H9 (cell line): ENCODE data around the gene MOB3C. TPM values are rescaled to one million over a fixed set of nuclear protein-coding genes. Genes with fewer than 3 reads are reported as not detected.

Experiments
- DNase-seq: peaks from one replicate; pipeline ENCODE4 v3.0.0-alpha.2; 2017
- H2AFZ ChIP-seq: one replicate; pipeline ENCODE4 v1.6.1; 2013; ENCODE audit warnings: mild to moderate bottlenecking, low read length, control low read depth, moderate library complexity
- H2AK5ac ChIP-seq: 2 replicates; pipeline ENCODE4 v1.6.1; 2013; ENCODE audit warnings: low read length, control low read depth, mixed read lengths; ENCODE audit not compliant: insufficient read length
- H2BK120ac ChIP-seq: one replicate; pipeline ENCODE4 v1.6.1; 2013; ENCODE audit warnings: low read depth, mild to moderate bottlenecking, low read length, control low read depth, inconsistent platforms; ENCODE audit not compliant: poor library complexity, severe bottlenecking
- H2BK12ac ChIP-seq: 2 replicates; pipeline ENCODE4 v1.6.1; 2013; ENCODE audit warnings: low read length, control low read depth, mixed read lengths, low read depth; ENCODE audit not compliant: insufficient read length
- H2BK15ac ChIP-seq: 2 replicates; pipeline ENCODE4 v1.6.1; 2013; ENCODE audit warnings: low read depth, low read length, control low read depth
- H2BK20ac ChIP-seq: one replicate; pipeline ENCODE4 v1.6.1; 2013; ENCODE audit warnings: low read depth, mild to moderate bottlenecking, low read length, control low read depth, inconsistent platforms; ENCODE audit not compliant: poor library complexity, severe bottlenecking
- H2BK5ac ChIP-seq: 2 replicates; pipeline ENCODE4 v1.6.1; 2013; ENCODE audit warnings: low read length, control low read depth, mixed read lengths; ENCODE audit not compliant: insufficient read length
- H3K14ac ChIP-seq: 2 replicates; pipeline ENCODE4 v1.6.1; 2013; ENCODE audit warnings: low read length, control low read depth; ENCODE audit not compliant: insufficient read depth
- H3K18ac ChIP-seq: 2 replicates; pipeline ENCODE4 v1.6.1; 2013; ENCODE audit warnings: low read depth, mild to moderate bottlenecking, mixed read lengths, low read length, control low read depth; ENCODE audit not compliant: insufficient read length
- H3K23ac ChIP-seq: 2 replicates; pipeline ENCODE4 v1.6.1; 2013; ENCODE audit warnings: low read length, control low read depth, mixed read lengths, low read depth; ENCODE audit not compliant: insufficient read length
- H3K23me2 ChIP-seq: 2 replicates; pipeline ENCODE4 v1.6.1; 2013; ENCODE audit warnings: low read depth, mild to moderate bottlenecking, mixed read lengths, low read length, control low read depth; ENCODE audit not compliant: insufficient read length, poor library complexity, severe bottlenecking
- H3K27ac ChIP-seq: 2 replicates; pipeline ENCODE4 v1.5.1; 2013; ENCODE audit warnings: low read length, control low read depth, mixed read lengths, low read depth; ENCODE audit not compliant: insufficient read length
- H3K27me3 ChIP-seq: 2 replicates; pipeline ENCODE4 v1.6.1; 2013; ENCODE audit warnings: low read length, control low read depth, inconsistent platforms; ENCODE audit not compliant: insufficient read depth
- H3K4ac ChIP-seq: 2 replicates; pipeline ENCODE4 v1.6.1; 2013; ENCODE audit warnings: low read depth, mild to moderate bottlenecking, control low read depth, inconsistent platforms, low read length, moderate library complexity
- H3K4me1 ChIP-seq: 2 replicates; pipeline ENCODE4 v1.6.1; 2013; ENCODE audit warnings: low read length, control low read depth, inconsistent platforms; ENCODE audit not compliant: insufficient read depth
- H3K4me2 ChIP-seq: 2 replicates; pipeline ENCODE4 v1.6.1; 2013; ENCODE audit warnings: low read length, control low read depth, mixed read lengths; ENCODE audit not compliant: insufficient read length, insufficient read depth
- H3K56ac ChIP-seq: 2 replicates; pipeline ENCODE4 v1.6.1; 2013; ENCODE audit warnings: low read depth, mild to moderate bottlenecking, mixed read lengths, low read length, control low read depth; ENCODE audit not compliant: insufficient read length
- H3K79me1 ChIP-seq: 2 replicates; pipeline ENCODE4 v1.6.1; 2013; ENCODE audit warnings: low read depth, mild to moderate bottlenecking, moderate library complexity, low read length, control low read depth, inconsistent platforms; ENCODE audit not compliant: insufficient read depth, poor library complexity, severe bottlenecking
- H3K79me2 ChIP-seq: 2 replicates; pipeline ENCODE4 v1.6.1; 2013; ENCODE audit warnings: low read length, control low read depth, inconsistent platforms; ENCODE audit not compliant: insufficient read depth
- H3K9ac ChIP-seq: 2 replicates; pipeline ENCODE4 v1.6.1; 2013; ENCODE audit warnings: low read length, control low read depth, mixed read lengths; ENCODE audit not compliant: insufficient read length; ENCODE audit errors: extremely low read depth
- H3K9me3 ChIP-seq: one replicate; pipeline ENCODE4 v1.6.1; 2013; ENCODE audit warnings: low read depth, low read length, inconsistent platforms; ENCODE audit not compliant: control insufficient read depth
- H3T11ph ChIP-seq: one replicate; pipeline ENCODE4 v1.6.1; 2013; ENCODE audit warnings: mild to moderate bottlenecking, low read length, control low read depth, inconsistent platforms
- H4K20me1 ChIP-seq: one replicate; pipeline ENCODE4 v1.6.1; 2013; ENCODE audit not compliant: control insufficient read depth, insufficient read length, insufficient read depth
- H4K5ac ChIP-seq: 2 replicates; pipeline ENCODE4 v1.6.1; 2013; ENCODE audit warnings: low read depth, mild to moderate bottlenecking, mixed read lengths, low read length, control low read depth; ENCODE audit not compliant: insufficient read length
- H4K8ac ChIP-seq: replicated peaks from 2 replicates; pipeline ENCODE4 v1.6.1; 2013; ENCODE audit warnings: low read length, control low read depth, mixed read lengths, low read depth; ENCODE audit not compliant: insufficient read length
- H4K91ac ChIP-seq: 2 replicates; pipeline ENCODE4 v1.6.1; 2013; ENCODE audit warnings: low read depth, mild to moderate bottlenecking, moderate library complexity, mixed read lengths, low read length, control low read depth; ENCODE audit not compliant: insufficient read length
- H3K27ac Mint-ChIP-seq, 3 experiments: 2 replicates in 2 of 3; 3 replicates in 1 of 3; pipeline ENCODE4 v1.8.0; 2020 to 2021; ENCODE audit warnings: mixed read lengths in 3 of 3, mild to moderate bottlenecking in 1 of 3, moderate library complexity in 1 of 3
- H3K27me3 Mint-ChIP-seq: 2 replicates; pipeline ENCODE4 v1.8.0; 2021; ENCODE audit warnings: low read depth, mild to moderate bottlenecking, moderate library complexity, mixed read lengths
- H3K36me3 Mint-ChIP-seq, 3 experiments: 2 replicates in 2 of 3; 3 replicates in 1 of 3; pipeline ENCODE4 v1.8.0; 2020 to 2021; ENCODE audit warnings: low read depth in 3 of 3, mixed read lengths in 3 of 3; ENCODE audit not compliant: insufficient read depth in 1 of 3
- H3K4me1 Mint-ChIP-seq, 2 experiments: 2 replicates each; pipeline ENCODE4 v1.8.0; 2020; ENCODE audit warnings: mixed read lengths in 2 of 2
- H3K4me3 Mint-ChIP-seq, 2 experiments: 2 replicates in 1 of 2; 3 replicates in 1 of 2; pipeline ENCODE4 v1.8.0; 2020 to 2021; ENCODE audit warnings: mild to moderate bottlenecking in 2 of 2, mixed read lengths in 2 of 2, moderate library complexity in 1 of 2
- H3K9me3 Mint-ChIP-seq, 2 experiments: 2 replicates in 1 of 2; 3 replicates in 1 of 2; pipeline ENCODE4 v1.8.0; 2020; ENCODE audit warnings: mild to moderate bottlenecking in 2 of 2, mixed read lengths in 2 of 2, moderate library complexity in 1 of 2
- CTCF ChIP-seq: fragments of 200-600 bp; sonication (generic); conservative IDR thresholded peaks from 3 replicates; pipeline ENCODE4 v1.8.0; 2021; ENCODE audit warnings: antibody characterized with exemption, mild to moderate bottlenecking
- WGBS: extraction: QIAGEN DNeasy Blood & Tissue Kit; methylation state at CpG from one replicate; pipeline ENCODE4 v1.1.7; 2013; ENCODE audit warnings: missing lambda C conversion rate, low lambda C conversion rate, mixed read lengths; ENCODE audit not compliant: insufficient read length; ENCODE audit errors: extremely low coverage; 5-methylcytosine and 5-hydroxymethylcytosine counted together
- total RNA-seq: library from RNA; stranded (reverse); gene quantifications from 2 replicates; pipeline ENCODE4 v1.2.1, GENCODE V29; 2021

Gene MOB3C
- total RNA-seq, 1 experiment from 2014 or later, result 3.2 TPM

- H4K20me1 ChIP-seq, result no peaks in the 10 kb centered on the region
- H3K18ac ChIP-seq, result no peak within 1 kb of the TSS
- H3K9ac ChIP-seq, result peak within 1 kb of the TSS; percentile 44
- no peak within 1 kb of the TSS for H2BK12ac ChIP-seq
- no peak within 1 kb of the TSS for H2BK120ac ChIP-seq
- no peaks in the 10 kb centered on the region for H3K27me3 ChIP-seq
- H3T11ph ChIP-seq, result no peak within 1 kb of the TSS
- no peak within 1 kb of the TSS for H2BK15ac ChIP-seq
- Mint-ChIP-seq H3K4me3 (peak within 1 kb of the TSS; percentile 83 to 89), H3K9me3 (no peaks in the 10 kb centered on the region), H3K36me3 (peaks cover 0 to 2% (median 2%) of the 10 kb centered on the region in 3 experiments; a peak in 2 of 7 replicates), H3K4me1 (peaks cover 22 to 23% of the 10 kb centered on the region in 2 experiments), H3K27me3 (no peaks in the 10 kb centered on the region; the same call in 1 of the 2 replicates), H3K27ac (peak within 1 kb of the TSS; percentile 46 to 89 (median 85); a peak in 6 of 7 replicates)
- no peaks in the 10 kb centered on the region for H3K23me2 ChIP-seq
- no peak within 1 kb of the TSS for H3K23ac ChIP-seq
- no peak within 1 kb of the TSS for H2AFZ ChIP-seq
- no peaks in the 10 kb centered on the region for H3K9me3 ChIP-seq
- H3K14ac ChIP-seq, result no peak within 1 kb of the TSS; the same call in 1 of the 2 replicates
- H3K4me1 ChIP-seq, result peaks cover 3% of the 10 kb centered on the region; the same call in 1 of the 2 replicates
- H4K91ac ChIP-seq, result no peak within 1 kb of the TSS
- H4K5ac ChIP-seq, result no peak within 1 kb of the TSS
- H3K4ac ChIP-seq, result no peak within 1 kb of the TSS
- H3K4me2 ChIP-seq, result peak within 1 kb of the TSS; percentile 63
- no peak within 1 kb of the TSS for H2AK5ac ChIP-seq
- DNase-seq, result peak; percentile 98
- no peak within 1 kb of the TSS for H3K56ac ChIP-seq
- H3K27ac ChIP-seq, result no peak within 1 kb of the TSS
- no peaks in the 10 kb centered on the region for H3K79me2 ChIP-seq
- H2BK5ac ChIP-seq, result no peak within 1 kb of the TSS
- H2BK20ac ChIP-seq, result no peak within 1 kb of the TSS
- peaks cover 2% of the 10 kb centered on the region for H3K79me1 ChIP-seq
- peak; percentile 71 for TF ChIP-seq CTCF
- no peak within 1 kb of the TSS for H4K8ac ChIP-seq
- no CpG with 5 or more reads among the region's 53 CpGs for WGBS
Observed at GRCh38 chr1:46603858-46604549, 12.6 kb downstream of the MOB3C start, which contains the start of gene MKNK1. Gene MKNK1, minus strand, starts transcription at chr1:46604268. Its CDS starts 20,941 bp downstream, at chr1:46583327.
